Measurements from ENCODE around the gene NGF. TPM values are rescaled to one million over a fixed set of nuclear protein-coding genes. Genes with fewer than 3 reads are reported as not detected.
A peak's percentile ranks its signal among the peaks of the same experiment; 100 is the strongest.
"Not testable (repeated sequence)": the region's sequence is repeated elsewhere in the genome, so short reads cannot be mapped to it uniquely, and the experiment has no call there.

The NGF gene
- total RNA-seq, 1 donor = 20.2 TPM

GRCh38 chr1:115364780-115365155 is 26.7 kb upstream of the NGF start:
- H3K4me3 ChIP-seq (ENCODE audit: low read depth, low read length) = no peak overlapping the region
- no peak for DNase-seq (ENCODE audit: low read depth)
- no peak for TF ChIP-seq CTCF (IDR thresholded peaks at IDR 0.05; ENCODE audit: insufficient read depth, low read length)

GRCh38 chr1:115364046-115364779 is 26.2 kb upstream of the NGF start:
- H3K4me3 ChIP-seq (ENCODE audit: low read depth, low read length) = no peak overlapping the region
- DNase-seq (ENCODE audit: low read depth) = peak; percentile 72
- peak; percentile 8 for TF ChIP-seq CTCF (IDR thresholded peaks at IDR 0.05; ENCODE audit: insufficient read depth, low read length)

GRCh38 chr1:115363171-115363570 is 25.1 kb upstream of the NGF start:
- no peak overlapping the region for H3K4me3 ChIP-seq (ENCODE audit: low read depth, low read length)
- TF ChIP-seq CTCF (IDR thresholded peaks at IDR 0.05; ENCODE audit: insufficient read depth, low read length) = no peak
- no peak for DNase-seq (ENCODE audit: low read depth)

- not testable (repeated sequence) for H3K4me3 ChIP-seq (ENCODE audit: low read depth, low read length); DNase-seq (ENCODE audit: low read depth)
These were observed 22.6 kb upstream of the NGF start for GRCh38 chr1:115360505-115361129.

GRCh38 chr1:115359787-115360452 is 21.9 kb upstream of the NGF start:
- DNase-seq (ENCODE audit: low read depth); H3K4me3 ChIP-seq (ENCODE audit: low read depth, low read length): not testable (repeated sequence)

- no peak overlapping the region for H3K4me3 ChIP-seq (ENCODE audit: low read depth, low read length)
- no peak for DNase-seq (ENCODE audit: low read depth)
- no peak for TF ChIP-seq CTCF (IDR thresholded peaks at IDR 0.05; ENCODE audit: insufficient read depth, low read length)
These were observed 18.3 kb upstream of the NGF start for GRCh38 chr1:115356356-115356755.

- DNase-seq (ENCODE audit: low read depth) = no peak
These were observed 17.0 kb upstream of the NGF start for GRCh38 chr1:115355069-115355468.

More at GRCh38 chr1:115355069-115355468, 17.0 kb upstream of the NGF start:
- TF ChIP-seq CTCF (IDR thresholded peaks at IDR 0.05; ENCODE audit: insufficient read depth, low read length) = no peak
- H3K4me3 ChIP-seq (ENCODE audit: low read depth, low read length) = no peak overlapping the region
